Right lobe of liver (tissue), 4 donors: Measurements from ENCODE around the gene SRSF3.

ENCODE experiments used
- CTCF ChIP-seq, 4 donors: fragments of 200-600 bp in 3 of 4; fragments of 450-650 bp in 1 of 4; IDR thresholded peaks; one replicate each; pipeline versions ENCODE4 v1.5.1 to v1.8.0; 2016 to 2022; ENCODE audit warnings: antibody characterized with exemption in 4 of 4, mild to moderate bottlenecking in 2 of 4
- POLR2A ChIP-seq: fragments of 450-650 bp; IDR thresholded peaks from one replicate; pipeline ENCODE4 v1.6.1; 2017; ENCODE audit warnings: antibody characterized with exemption, mild to moderate bottlenecking
- donor health status: DM: no; HTN: no; CAD: no.
- donor health status: DM: no; HTN: no; CAD: no.
- donor health status: DM: no; HTN: yes; CAD: no.

GRCh38 chr6:36631326-36632011, 37.3 kb downstream of the SRSF3 start:
- no peak for TF ChIP-seq POLR2A
- no peak for TF ChIP-seq CTCF (IDR thresholded peaks at IDR 0.05)
